Neuron (in vitro differentiated cells): Measurements from ENCODE around the gene INS.
"Not testable (repeated sequence)": the region's sequence is repeated elsewhere in the genome, so short reads cannot be mapped to it uniquely, and the experiment has no call there.

Experiments
- H2AFZ ChIP-seq: one replicate; pipeline ENCODE4 v1.6.1; 2013; ENCODE audit warnings: low read depth, mild to moderate bottlenecking, inconsistent platforms, low read length, moderate library complexity
- H3K27me3 ChIP-seq: one replicate; pipeline ENCODE4 v1.6.1; 2013; ENCODE audit warnings: low read length; ENCODE audit not compliant: insufficient read depth
- H3K36me3 ChIP-seq: one replicate; pipeline ENCODE4 v1.6.1; 2013; ENCODE audit warnings: low read length; ENCODE audit not compliant: insufficient read depth
- H3K4me1 ChIP-seq: one replicate; pipeline ENCODE4 v1.6.1; 2013; ENCODE audit warnings: low read length; ENCODE audit not compliant: insufficient read depth
- H3K4me3 ChIP-seq: 2 replicates; pipeline ENCODE4 v1.5.1; 2013; ENCODE audit warnings: mild to moderate bottlenecking, low read length, moderate library complexity
- H3K9me3 ChIP-seq: one replicate; pipeline ENCODE4 v1.6.1; 2013; ENCODE audit warnings: low read length

Gene INS

DNA sequence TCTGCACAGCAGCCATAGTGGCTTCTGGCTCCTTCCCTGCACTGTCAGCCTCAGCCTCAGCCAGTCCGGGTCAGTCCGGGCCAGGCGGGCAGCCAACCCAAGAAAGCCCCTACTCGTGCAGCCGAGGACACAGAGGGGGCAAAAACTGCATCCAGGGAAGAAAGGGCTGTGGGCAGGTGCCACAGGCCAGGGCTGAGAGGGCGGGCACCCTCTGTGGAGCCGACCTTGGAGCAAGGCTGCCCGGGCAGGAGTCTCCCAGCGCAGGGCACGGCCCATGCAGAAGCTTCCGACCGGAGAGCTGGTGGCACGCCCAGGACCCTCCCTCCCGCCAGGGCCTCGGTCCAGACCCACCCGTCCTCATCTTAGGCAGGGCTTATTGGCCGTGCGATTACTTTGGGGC lies 21.1 kb upstream of the INS start:
- Histone ChIP-seq H2AFZ (no peak overlapping the region), H3K36me3 (no peaks in the 10 kb centered on the region), H3K9me3 (no peaks in the 10 kb centered on the region), H3K27me3 (peaks cover 17% of the 10 kb centered on the region), H3K4me1 (no peaks in the 10 kb centered on the region), H3K4me3 (no peak overlapping the region)

GRCh38 chr11:2180789-2181370 lies 19.9 kb upstream of the INS start:
- no peaks in the 10 kb centered on the region for H3K4me1 ChIP-seq
- H3K27me3 ChIP-seq, result peaks cover 17% of the 10 kb centered on the region
- no peaks in the 10 kb centered on the region for H3K9me3 ChIP-seq
- no peak overlapping the region for H3K4me3 ChIP-seq
- no peaks in the 10 kb centered on the region for H3K36me3 ChIP-seq
- H2AFZ ChIP-seq, result no peak overlapping the region

DNA sequence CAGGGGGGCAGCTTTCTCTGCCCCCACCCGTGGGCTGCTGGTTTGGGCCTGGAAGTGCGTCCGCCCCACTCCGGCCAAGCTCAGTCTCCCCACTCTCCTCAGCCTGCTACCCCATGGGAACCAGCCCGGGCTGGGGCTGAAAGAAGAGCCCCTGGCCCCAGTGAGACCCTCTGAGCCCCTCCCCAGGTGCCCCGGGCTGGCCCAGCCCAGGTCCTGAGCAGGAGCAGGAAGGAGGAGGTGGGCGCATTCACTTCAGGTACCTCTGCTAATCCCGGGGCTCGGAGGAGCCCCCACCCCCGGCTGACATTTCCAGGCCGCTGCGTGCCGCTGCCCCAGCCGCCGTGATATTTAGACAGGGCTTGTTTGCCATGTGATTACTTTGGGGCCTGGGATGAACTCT lies 19.3 kb upstream of the INS start:
- Histone ChIP-seq H3K9me3 (no peaks in the 10 kb centered on the region), H3K4me3 (no peak overlapping the region), H2AFZ (no peak overlapping the region), H3K36me3 (no peaks in the 10 kb centered on the region), H3K4me1 (no peaks in the 10 kb centered on the region), H3K27me3 (peaks cover 17% of the 10 kb centered on the region)

DNA sequence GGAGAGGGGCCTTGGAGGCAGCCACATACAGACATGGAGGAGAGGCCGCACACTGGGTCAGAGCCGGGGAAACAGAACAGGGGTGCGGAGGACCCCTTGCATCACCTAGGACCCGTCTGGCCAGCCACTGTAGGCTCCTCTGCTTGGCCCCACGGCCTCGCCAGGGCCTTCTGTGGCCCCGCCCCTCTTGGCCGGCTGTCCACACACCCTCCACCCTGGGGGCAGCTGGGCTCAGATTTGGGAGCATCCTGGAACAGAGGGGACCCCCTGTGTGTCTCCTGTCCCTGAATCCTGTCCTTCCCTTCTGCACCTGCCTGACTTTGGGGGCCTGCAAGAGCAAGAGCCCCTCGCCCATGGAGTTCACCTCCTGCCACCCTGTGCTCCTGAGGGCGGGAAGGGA lies 18.5 kb upstream of the INS start:
- H3K4me3 ChIP-seq, result no peak overlapping the region
- no peaks in the 10 kb centered on the region for H3K9me3 ChIP-seq
- H3K27me3 ChIP-seq, result peaks cover 17% of the 10 kb centered on the region
- no peaks in the 10 kb centered on the region for H3K4me1 ChIP-seq
- H3K36me3 ChIP-seq, result no peaks in the 10 kb centered on the region
- no peak overlapping the region for H2AFZ ChIP-seq

DNA sequence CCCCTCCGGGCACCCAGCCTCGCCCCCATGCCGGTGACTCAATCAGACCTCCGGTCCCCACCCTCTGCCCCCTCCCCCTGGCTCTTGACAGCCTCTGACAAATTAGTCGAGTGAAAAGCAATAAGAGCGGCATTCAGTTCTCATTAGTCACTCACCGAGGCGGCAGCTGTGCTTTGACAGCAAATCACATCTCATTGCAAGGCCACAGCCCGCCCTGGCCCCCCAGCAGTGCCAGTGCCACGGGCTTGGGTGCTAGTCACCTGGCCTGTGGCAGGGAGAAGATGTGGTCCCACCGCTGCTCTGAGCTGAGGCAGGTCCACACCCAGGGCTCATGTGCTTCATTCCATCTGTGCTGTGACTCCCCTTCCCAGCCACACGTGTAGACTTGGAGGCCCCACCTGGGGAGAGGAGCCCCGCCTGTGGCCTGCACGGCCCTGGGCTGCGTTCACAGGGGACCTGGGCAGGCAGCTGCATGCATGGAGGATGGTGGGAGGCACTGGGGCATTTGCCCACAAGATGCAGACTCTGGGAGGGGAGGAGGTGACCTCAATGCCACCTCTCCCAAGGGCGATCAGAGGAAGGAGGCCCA lies 18.0 kb upstream of the INS start:
- Histone ChIP-seq H2AFZ (no peak overlapping the region), H3K4me3 (no peak overlapping the region), H3K9me3 (no peaks in the 10 kb centered on the region), H3K4me1 (no peaks in the 10 kb centered on the region), H3K36me3 (no peaks in the 10 kb centered on the region), H3K27me3 (peaks cover 17% of the 10 kb centered on the region)

DNA sequence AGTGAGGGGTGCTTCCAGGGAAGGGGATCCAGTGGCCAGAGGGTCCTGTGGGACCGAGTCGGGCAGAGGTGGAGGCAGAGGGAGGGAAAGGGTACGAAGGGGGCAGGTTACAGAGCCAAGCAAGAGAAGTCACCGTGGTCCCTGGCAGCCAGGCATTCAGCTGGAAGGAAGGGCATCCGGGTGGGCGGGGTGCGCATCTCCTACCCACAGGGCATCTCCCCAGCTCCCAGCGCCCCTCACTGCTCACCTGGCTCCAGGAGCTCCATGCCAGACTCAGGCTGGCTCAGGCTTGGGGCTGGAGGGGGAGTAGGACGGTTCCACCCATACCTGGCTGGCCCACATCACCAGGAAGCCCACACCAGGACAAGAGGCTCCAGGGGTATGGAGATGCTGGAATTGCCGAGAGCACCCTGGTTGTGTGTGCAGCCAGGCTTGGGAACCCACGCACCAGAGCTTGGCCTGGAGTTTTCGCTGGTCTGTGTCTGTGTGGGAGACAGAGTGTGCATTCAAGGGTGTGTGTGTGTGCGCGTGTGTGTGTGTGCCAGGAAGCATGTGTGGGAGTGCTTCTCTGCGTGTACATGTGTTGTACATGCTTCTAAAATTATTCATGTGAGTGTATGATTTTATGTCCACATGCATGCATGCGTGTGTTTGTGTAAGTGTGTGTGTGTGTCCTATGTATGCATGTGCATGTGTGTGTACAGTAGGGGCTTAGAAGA lies 17.2 kb upstream of the INS start:
- H3K4me3 ChIP-seq, H3K9me3 ChIP-seq: not testable (repeated sequence)

GRCh38 chr11:2177076-2177475 lies 16.1 kb upstream of the INS start:
- Histone ChIP-seq H3K4me3 (no peak overlapping the region), H3K4me1 (no peaks in the 10 kb centered on the region), H3K9me3 (no peaks in the 10 kb centered on the region), H3K36me3 (no peaks in the 10 kb centered on the region), H2AFZ (no peak overlapping the region), H3K27me3 (peaks cover 17% of the 10 kb centered on the region)

More for the DNA sequence above, 17.2 kb upstream of the INS start:
- not testable (repeated sequence) for H2AFZ ChIP-seq, H3K36me3 ChIP-seq, H3K4me1 ChIP-seq
- H3K27me3 ChIP-seq, result peaks cover 17% of the 10 kb centered on the region

GRCh38 chr11:2176389-2176900 lies 15.4 kb upstream of the INS start:
- Histone ChIP-seq H3K4me1 (no peaks in the 10 kb centered on the region), H3K27me3 (peaks cover 17% of the 10 kb centered on the region), H3K36me3 (no peaks in the 10 kb centered on the region), H2AFZ (no peak overlapping the region), H3K9me3 (no peaks in the 10 kb centered on the region), H3K4me3 (no peak overlapping the region)

DNA sequence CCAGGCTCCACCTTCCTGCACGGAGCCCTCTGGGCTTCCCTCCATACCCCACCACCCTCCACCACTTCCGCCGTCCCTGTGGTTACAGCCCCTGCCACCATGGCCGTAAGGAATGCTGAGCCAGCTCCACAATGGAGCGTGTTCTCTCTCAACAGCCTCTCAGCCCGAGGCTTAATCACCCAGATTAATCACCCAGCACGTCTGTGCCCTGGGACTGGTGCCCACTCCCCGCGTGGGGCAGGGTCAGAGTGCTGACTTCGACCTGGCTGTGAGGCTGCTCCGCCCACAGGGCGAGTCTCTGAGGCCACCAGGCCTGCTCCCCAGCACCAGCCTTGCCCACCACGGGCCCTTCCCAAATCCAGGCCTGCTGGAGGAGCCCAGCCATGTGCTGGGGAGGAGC lies 14.7 kb upstream of the INS start:
- H2AFZ ChIP-seq, result no peak overlapping the region
- no peaks in the 10 kb centered on the region for H3K36me3 ChIP-seq
- no peaks in the 10 kb centered on the region for H3K9me3 ChIP-seq
- no peak overlapping the region for H3K4me3 ChIP-seq
- H3K27me3 ChIP-seq, result peaks cover 19% of the 10 kb centered on the region
- H3K4me1 ChIP-seq, result no peaks in the 10 kb centered on the region

GRCh38 chr11:2174361-2174760 lies 13.4 kb upstream of the INS start:
- H3K4me1 ChIP-seq, result no peaks in the 10 kb centered on the region
- no peaks in the 10 kb centered on the region for H3K9me3 ChIP-seq
- H3K27me3 ChIP-seq, result peaks cover 12% of the 10 kb centered on the region

GRCh38 chr11:2173761-2174160 lies 12.8 kb upstream of the INS start:
- Histone ChIP-seq H3K4me1 (peaks cover 2% of the 10 kb centered on the region), H3K27me3 (peaks cover 7% of the 10 kb centered on the region), H2AFZ (no peak overlapping the region), H3K4me3 (no peak overlapping the region), H3K9me3 (no peaks in the 10 kb centered on the region), H3K36me3 (no peaks in the 10 kb centered on the region)

More at GRCh38 chr11:2174361-2174760, 13.4 kb upstream of the INS start:
- Histone ChIP-seq H2AFZ (no peak overlapping the region), H3K36me3 (no peaks in the 10 kb centered on the region), H3K4me3 (no peak overlapping the region)

- Histone ChIP-seq H3K27me3 (peaks cover 2% of the 10 kb centered on the region), H3K4me1 (peaks cover 3% of the 10 kb centered on the region), H3K9me3 (no peaks in the 10 kb centered on the region), H3K4me3 (no peak overlapping the region), H3K36me3 (no peaks in the 10 kb centered on the region), H2AFZ (no peak overlapping the region)
These were observed 12.2 kb upstream of the INS start for GRCh38 chr11:2173150-2173693.

DNA sequence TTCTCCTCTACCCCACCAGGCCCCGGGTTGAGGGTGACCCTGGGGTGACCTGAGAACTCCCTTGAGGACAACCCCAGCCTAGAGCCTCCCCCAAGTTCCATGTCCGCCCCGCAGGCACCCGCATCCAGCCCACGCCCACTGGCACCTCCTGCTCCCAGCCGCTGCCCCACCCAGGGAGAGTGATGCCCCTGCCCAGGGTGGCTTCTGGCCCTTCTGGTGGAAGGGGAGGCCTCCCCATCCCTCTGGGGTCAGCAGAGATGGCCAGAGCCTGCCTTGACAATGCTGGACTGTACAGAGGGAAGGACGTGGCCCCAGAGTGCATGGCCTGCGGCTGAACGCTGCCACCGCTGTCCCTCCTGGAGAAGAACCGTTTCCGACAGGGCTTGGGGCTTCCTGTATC lies 11.7 kb upstream of the INS start:
- Histone ChIP-seq H3K36me3 (no peaks in the 10 kb centered on the region), H3K27me3 (peaks cover 2% of the 10 kb centered on the region), H3K4me1 (peaks cover 3% of the 10 kb centered on the region), H3K9me3 (no peaks in the 10 kb centered on the region), H3K4me3 (no peak overlapping the region), H2AFZ (no peak overlapping the region)
